GM23248 (cell line): ENCODE results near the gene KCNAB3.

Experiments used
- EZH2 ChIP-seq: fragments of 200-600 bp; sonication (generic); IDR thresholded peaks from 2 replicates; pipeline ENCODE4 v1.6.1; 2018; ENCODE audit warnings: antibody characterized with exemption, mild to moderate bottlenecking; ENCODE audit not compliant: insufficient read depth, poor library complexity, severe bottlenecking
- EZH2phosphoT487 ChIP-seq: fragments of 200-600 bp; sonication (generic); IDR thresholded peaks from 2 replicates; pipeline ENCODE4 v1.6.1; 2018; ENCODE audit warnings: antibody characterized with exemption, moderate library complexity, mild to moderate bottlenecking, low read depth; ENCODE audit not compliant: insufficient read depth

DNA sequence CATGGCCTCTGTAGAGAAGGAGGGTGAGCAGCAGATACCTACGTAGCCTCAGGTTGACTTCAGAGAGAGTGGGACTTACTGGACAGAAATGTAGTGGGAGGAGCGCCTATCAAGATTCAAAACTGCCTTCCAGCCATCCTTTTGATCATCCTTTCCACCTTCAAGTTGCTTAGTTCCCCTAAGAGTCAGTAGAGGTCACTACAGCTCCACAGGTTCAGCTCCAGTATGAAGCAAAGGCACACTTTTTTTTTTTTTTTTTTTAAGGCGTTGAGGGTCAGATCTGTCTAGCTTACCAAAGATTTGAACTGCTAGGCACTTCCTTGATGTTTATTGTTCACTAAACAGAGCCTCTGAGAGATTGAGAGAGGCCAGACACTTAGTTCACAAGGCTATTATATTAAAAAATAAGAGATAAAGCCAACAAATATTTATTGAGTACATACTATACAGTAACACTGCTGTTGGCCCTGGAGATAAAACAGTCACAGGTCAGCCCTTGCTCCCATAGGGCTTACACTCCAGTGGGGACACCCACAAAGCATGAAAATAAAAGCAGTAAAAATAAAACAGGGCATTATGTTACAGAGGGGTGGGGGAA, 16.6 kb downstream of the KCNAB3 start:
- no peak for TF ChIP-seq EZH2phosphoT487
- no peak for TF ChIP-seq EZH2
